Measurements from ENCODE around the gene ACVR2A.

Gene ACVR2A

GRCh38 chr2:147855316-147855715 lies 10.5 kb downstream of the ACVR2A start:
- DNase-seq (ENCODE audit: low read depth in 2 of 2) = no peak

- DNase-seq (ENCODE audit: low read depth in 2 of 2) = no peak
Observed at GRCh38 chr2:147855977-147856376, 11.1 kb downstream of the ACVR2A start.

- DNase-seq (ENCODE audit: low read depth in 2 of 2) = no peak
Observed at GRCh38 chr2:147860009-147860408, 15.2 kb downstream of the ACVR2A start.

DNA sequence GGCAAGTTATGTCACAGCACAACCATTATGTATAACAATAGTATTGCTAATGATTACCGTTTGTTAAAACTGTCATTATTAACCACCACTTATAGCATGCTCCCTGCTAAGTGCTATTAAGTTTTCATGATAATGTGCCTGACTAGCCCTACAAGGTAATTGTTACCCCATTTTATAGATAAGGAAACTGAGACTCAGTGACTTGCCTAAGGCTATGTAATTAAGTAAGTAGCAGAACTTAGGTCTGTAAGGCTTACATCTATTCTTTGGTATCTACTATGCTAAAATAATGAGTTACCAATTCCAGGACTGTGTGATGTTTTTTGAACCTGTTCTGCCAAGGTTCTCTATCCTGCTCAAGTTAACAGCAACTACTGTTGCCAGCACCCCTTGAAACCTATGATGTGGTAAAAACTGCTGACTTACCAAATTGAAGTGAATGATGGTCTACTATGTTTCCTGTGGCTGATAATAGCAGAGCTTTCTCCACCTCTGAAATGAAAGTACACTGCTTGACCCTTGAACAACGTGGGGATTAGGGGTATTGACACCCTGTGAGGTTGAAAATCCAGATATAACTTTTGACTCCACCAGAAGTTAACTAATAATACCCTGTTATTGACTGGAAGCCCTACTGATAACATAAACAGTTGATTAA lies 18.2 kb downstream of the ACVR2A start:
- no peak for DNase-seq (ENCODE audit: low read depth in 2 of 2)

DNA sequence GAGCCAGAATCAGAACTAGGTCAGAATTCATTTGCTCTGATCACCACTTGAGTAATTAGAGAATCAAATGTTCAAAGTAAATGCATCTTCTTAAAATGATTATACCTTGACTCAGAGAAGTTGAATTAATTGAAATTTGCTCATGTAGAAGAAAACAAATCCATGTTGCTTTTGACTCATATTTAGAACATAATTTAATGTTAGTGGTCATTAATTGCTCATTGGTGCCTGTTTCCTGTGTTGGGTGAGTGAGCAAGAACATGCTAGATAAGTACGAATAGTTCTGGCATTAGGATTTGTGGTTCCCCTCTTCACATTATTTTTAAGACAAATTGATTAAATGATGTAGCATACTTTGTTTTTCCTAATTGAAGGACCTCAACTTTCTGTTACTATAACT lies 19.0 kb downstream of the ACVR2A start:
- no peak for DNase-seq (ENCODE audit: low read depth in 2 of 2)

DNA sequence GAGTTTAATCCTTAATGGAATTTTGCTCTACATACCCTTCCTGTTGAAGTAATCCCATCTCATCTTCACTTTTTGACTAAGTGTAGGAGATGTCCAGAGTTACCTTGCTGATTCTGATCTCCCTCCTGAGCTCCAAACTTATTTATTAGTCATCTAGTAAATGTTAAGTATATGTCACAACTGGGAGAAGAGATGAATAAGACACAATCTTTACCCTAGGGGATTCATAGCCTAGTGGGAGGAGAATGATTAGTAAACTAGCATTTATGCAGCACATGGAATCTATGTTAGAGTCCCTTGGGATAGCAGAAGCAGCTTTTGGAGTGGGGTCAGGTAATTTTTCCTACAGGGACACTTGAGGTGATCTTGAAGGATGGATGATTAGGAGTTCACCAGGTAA lies 20.7 kb downstream of the ACVR2A start:
- no peak for DNase-seq (ENCODE audit: low read depth in 2 of 2)

GRCh38 chr2:147867050-147867449 lies 22.2 kb downstream of the ACVR2A start:
- no peak for DNase-seq (ENCODE audit: low read depth in 2 of 2)

GRCh38 chr2:147869934-147870333 lies 25.1 kb downstream of the ACVR2A start:
- no peak for DNase-seq (ENCODE audit: low read depth in 2 of 2)

DNA sequence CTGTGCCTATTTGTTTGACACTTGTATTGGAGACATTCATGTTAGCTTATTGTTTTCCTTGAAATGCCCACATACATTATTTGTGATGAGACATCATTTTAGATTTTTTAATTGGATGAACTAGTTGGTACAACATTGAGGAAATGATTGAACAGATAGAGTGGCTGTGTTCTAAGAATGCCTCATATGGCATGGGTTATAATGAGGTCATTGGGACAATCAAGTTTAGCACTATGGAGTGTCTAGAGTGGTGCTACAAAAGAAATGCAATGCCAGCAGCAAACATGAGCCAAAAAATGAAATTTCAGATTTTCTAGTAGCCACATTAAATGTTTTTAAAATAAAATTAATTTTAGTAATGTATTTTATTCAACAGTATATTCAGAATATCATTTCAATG lies 28.1 kb downstream of the ACVR2A start:
- DNase-seq (ENCODE audit: low read depth in 2 of 2) = no peak

DNA sequence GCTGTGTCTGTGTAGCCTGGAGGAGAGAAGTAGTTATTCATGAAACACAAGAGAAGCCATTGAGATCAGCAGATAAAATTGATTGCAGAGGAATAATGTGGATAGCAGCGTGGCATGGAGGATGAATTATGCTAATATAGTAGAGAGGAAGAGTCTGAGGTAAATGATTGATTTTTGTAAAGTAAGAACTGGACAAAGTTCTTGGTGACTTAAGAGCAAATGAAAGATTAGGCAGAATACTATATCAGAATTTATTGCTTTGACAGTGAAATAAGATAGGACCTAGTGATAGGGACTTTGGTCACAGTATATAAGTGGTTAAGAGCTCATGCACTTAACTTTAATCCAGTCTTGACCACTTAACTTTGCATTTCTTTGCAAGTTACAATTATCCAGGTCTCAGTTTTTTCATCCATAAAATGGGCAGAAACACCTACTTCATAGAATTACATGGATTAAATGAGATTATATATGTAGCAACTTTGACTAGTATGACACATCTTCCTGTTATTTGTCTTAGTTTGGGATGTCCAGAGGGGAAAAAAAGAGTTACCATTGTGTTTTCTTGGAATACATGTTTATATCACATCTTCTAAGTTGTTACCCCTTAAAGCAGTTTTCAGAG lies 29.1 kb downstream of the ACVR2A start:
- no peak for DNase-seq (ENCODE audit: low read depth in 2 of 2)

- no peak for DNase-seq (ENCODE audit: low read depth in 2 of 2)
Observed at GRCh38 chr2:147879846-147880245, 35.0 kb downstream of the ACVR2A start.

GRCh38 chr2:147882631-147883030 lies 37.8 kb downstream of the ACVR2A start:
- DNase-seq (ENCODE audit: low read depth in 2 of 2) = no peak

DNA sequence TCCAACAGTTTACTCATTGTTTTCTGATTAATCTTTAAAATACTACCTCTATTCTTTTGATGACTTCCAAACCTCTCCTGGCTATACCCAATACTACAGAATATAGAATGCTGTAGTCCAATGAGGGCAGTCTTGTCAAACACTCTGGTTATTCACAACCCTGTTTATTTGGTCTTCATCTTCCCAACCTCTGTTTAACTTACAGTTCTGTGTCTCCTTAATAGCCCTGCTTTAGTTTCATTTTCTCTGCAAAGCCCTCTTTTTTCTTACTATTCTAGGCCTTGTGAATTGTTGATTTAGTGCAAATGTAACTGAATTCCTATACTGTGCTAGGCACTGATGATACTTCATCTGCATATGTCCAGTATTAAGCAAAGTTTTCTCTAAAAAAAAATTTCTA lies 40.0 kb downstream of the ACVR2A start:
- no peak for DNase-seq (ENCODE audit: low read depth in 2 of 2)

DNA sequence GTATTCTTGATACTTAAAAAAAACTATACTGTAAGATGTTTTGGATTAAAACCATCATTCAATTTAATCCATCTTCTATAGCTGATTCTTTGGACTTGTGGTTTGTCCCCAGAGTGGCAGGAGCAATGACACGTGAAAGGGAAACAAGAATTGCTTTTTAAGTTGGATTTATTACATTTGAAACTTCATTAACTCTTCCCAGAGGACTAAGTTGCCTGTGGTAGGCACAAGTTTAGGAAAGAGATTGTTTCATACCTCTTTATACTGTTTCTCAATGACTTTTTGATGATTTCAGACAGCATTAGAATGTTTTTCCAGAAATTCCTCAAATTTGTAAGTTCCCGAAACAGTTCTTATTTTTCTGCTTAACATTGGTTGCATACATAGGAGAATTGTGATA lies 41.3 kb downstream of the ACVR2A start:
- no peak for DNase-seq (ENCODE audit: low read depth in 2 of 2)

DNA sequence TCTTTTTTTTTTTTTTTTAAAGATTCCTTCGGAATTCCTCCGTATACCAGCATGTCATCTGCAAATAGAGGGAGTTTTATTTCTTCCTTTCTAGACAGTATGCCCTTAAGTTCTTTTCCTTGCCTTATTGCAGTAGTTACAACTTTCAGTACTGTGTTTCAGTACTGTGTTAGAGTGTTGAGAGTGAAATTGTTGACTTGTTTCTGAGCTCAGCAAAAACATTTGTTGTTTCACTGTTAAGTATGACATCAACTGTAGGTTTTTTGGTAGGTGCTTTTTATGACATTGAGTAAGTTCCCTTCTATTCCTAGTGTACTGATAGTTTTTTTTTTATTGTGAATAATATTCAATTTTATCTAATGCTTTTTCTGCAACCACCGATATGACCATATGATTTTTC lies 43.9 kb downstream of the ACVR2A start:
- DNase-seq (ENCODE audit: low read depth in 2 of 2) = no peak

- DNase-seq (ENCODE audit: low read depth in 2 of 2) = no peak
Observed at GRCh38 chr2:147904051-147904450, 59.2 kb downstream of the ACVR2A start.

GRCh38 chr2:147909178-147909577 lies 64.3 kb downstream of the ACVR2A start:
- no peak for DNase-seq (ENCODE audit: low read depth in 2 of 2)

DNA sequence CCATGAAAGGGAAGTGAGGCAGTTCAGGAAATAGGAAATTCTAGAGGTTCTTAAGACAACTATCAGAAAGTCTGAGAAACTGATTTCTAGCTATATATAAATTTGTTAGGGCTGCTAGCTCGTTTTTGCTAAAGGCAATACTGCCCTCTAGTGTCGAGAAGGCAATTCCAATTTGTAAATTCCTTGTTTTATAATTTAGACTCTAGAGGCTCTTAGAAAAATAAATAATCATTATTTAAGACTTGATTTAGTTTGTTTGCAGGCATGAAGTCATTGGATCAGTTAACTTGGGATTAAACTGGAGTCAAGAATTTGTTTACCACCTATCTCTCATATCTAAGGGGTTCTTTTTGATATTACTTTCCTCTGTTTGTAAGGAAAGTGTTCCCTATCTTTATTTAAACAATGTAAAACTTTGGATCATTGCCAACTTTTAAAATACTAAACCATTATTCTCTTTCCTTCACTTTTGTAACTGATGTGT lies 66.2 kb downstream of the ACVR2A start:
- DNase-seq (ENCODE audit: low read depth in 2 of 2) = no peak

DNA sequence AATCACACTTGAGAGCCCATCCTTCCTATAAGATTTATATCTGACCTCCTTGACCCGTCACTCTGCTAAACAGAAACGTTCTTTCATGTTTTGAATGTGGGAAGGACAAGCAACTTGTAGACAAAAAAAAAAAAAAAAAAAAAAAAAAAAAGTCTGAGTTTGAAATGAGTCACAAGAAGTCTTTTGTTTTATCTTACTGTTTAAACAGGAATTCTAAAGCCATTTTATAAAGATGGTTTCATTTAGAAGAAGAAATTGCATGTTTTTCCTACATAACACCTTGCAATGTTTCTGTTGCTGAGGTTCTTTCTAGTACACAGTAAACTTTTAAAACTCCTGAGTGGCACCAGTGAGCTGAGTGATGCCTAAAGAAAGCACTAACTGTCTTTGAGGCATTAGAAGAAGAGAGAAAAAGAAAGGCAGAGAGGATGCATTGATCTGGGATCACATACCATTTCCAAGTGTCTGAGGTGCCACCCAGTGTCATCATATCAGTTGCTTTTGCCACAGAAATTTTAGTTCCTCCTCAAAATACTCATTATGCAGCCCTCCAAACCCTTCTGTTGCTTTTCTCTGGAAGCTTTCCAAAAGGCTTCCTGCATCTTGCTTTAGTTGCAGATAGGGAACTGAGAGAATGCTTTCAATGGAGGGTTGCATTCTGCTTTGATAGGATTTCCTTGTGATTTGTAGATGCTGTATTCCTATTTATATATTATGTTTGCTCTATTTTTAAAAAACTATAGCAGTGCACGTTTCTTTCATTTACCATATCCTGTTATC lies 69.1 kb downstream of the ACVR2A start:
- DNase-seq (ENCODE audit: low read depth in 2 of 2) = no peak

DNA sequence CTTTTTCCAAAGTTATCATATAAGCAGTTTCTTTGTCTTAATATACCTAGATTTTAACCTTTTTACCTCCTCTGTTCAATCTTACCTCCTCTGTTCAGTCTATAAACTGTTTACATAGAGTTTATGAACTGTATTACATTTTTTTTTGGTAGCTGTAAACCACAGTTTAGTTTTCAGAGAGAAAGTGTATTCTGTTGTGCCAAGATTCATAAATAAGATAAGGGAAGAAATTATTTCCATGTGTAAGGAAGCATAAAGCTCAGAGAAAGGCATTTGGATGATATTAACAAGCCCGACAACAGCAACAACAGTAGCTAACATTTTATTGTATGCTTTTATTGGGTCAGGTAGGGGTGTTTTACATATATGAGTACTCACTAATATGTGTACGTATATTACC lies 71.2 kb downstream of the ACVR2A start:
- DNase-seq (ENCODE audit: low read depth in 2 of 2) = no peak

DNA sequence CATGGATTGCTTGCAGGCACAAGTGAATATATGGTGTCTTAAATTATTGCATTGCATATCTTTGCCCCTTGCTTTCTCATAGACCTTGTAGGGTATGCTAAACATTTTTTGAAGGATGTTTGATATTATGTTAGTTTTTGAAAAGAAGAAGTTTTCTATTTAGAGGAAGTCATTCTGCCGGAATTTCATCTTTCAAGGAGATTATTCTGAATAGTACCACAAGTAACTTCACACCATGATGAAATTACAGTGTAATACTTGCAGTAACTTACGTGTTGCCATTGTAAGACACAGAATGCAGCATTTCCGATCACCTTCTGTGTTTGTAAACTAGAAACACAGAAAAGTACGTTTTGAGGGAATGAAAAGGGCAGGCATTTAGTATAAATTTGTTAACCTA lies 71.9 kb downstream of the ACVR2A start:
- no peak for DNase-seq (ENCODE audit: low read depth in 2 of 2)

GRCh38 chr2:147917161-147917560 lies 72.3 kb downstream of the ACVR2A start:
- DNase-seq (ENCODE audit: low read depth in 2 of 2) = no peak

GRCh38 chr2:147923846-147924245 lies 79.0 kb downstream of the ACVR2A start:
- no peak for DNase-seq (ENCODE audit: low read depth in 2 of 2)

Data from stimulated activated CD4-positive, alpha-beta T cell treated with anti-CD3 and anti-CD28 coated beads, Interleukin-1b, Interleukin-23, amount 100 ng/mL, for 1 hour (primary cell).